Measurements from ENCODE around the gene KPTN.

KPTN gene

DNA sequence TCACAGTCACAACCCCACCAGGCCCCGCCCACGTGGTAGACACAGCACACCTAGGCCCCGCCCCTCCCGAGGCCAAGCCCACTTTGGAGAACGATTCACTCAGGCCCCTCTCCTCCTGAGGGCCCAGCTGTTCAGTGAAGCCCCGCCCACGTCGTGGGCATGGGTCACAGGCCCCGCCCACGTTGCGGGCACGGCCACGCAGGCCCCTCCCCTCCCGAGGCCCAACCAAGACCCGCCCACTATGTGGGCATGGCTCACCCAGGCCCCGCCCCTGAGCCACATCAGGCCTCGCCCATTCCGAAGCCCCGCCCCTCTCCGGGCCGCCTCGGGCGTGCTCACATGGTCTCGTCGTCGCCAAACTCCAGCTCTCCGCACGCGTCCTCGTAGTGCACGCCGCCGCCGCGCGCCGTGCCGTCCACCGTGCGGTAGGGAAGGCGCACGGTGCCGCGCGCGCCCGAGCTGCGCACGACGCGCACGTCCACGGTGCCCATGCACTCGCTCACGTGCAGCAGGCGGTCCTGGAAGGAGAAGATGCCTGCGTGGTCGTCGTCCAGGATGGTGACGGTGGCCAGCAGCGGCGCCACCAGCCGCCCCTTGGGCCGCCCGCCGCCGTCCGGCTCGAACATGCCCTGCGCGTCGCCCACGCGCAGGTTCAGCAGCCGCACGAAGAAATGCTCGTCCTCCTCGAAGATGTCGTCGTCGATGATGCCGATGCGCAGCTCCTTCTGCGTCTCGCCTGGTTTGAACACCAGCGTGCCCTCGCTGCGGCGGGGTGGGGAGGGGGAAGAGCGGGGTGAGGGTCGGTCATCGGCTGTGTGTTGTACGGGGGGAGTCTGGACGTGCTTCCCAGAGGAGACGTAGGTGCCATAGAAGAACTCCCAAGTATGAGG, 36.3 kb downstream of the KPTN start:
- DNase-seq (ENCODE audit: extremely low read depth, low read depth): no peak
- TF ChIP-seq, protein P1, sequence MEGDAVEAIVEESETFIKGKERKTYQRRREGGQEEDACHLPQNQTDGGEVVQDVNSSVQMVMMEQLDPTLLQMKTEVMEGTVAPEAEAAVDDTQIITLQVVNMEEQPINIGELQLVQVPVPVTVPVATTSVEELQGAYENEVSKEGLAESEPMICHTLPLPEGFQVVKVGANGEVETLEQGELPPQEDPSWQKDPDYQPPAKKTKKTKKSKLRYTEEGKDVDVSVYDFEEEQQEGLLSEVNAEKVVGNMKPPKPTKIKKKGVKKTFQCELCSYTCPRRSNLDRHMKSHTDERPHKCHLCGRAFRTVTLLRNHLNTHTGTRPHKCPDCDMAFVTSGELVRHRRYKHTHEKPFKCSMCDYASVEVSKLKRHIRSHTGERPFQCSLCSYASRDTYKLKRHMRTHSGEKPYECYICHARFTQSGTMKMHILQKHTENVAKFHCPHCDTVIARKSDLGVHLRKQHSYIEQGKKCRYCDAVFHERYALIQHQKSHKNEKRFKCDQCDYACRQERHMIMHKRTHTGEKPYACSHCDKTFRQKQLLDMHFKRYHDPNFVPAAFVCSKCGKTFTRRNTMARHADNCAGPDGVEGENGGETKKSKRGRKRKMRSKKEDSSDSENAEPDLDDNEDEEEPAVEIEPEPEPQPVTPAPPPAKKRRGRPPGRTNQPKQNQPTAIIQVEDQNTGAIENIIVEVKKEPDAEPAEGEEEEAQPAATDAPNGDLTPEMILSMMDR (IDR thresholded peaks at IDR 0.05; ENCODE audit: low read depth, low read length): no peak

DNA sequence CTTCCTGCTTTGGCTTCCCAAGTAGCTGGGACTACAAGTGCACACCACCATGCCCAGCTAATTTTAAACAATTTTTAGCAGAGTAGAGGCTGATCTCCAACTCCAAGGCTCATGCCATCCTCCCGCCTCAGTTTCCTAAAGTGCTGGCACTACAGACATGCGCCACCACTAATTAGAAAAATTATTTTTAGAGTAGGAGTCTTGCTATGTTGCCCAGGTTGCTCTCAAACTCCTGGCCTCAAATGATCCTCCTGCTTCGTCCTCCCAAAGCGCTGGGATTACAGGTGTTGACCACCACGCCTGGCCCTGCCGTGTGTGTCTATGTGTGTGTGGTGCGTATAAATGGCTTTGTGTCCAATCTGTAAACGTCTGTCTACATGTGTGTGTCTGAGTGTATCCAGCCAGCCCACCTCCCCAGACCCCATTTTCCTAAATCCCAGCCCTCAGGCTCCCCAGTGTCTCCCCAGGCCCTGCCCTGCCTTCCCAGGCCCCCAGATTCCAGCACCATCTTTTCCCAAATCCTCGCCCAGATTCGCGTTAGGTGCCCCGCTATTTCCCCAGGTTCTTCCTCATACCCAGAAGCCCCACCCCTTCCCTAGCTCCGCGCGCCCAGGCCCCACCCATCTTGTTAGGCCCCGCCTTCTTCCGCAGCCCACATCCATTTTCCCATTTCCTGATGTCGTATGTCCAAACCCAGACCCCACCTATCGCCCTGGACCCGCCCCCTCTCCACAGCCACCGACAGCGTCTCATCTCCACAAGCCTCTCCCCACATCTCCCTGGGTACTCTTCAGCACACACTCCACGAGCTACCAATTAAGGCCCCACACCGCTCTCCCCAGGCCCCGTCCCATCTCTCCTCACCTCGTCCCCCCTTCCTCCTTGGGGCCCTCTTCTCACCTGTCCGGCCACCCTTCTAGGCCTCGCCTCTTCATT, 37.2 kb downstream of the KPTN start:
- TF ChIP-seq, protein P1 (IDR thresholded peaks at IDR 0.05; ENCODE audit: low read depth, low read length): no peak
- DNase-seq (ENCODE audit: extremely low read depth, low read depth): no peak

- no peak for DNase-seq (ENCODE audit: extremely low read depth, low read depth)
- TF ChIP-seq, protein P1 (IDR thresholded peaks at IDR 0.05; ENCODE audit: low read depth, low read length): no peak
These were observed 38.0 kb downstream of the KPTN start for GRCh38 chr19:47445937-47446402.

- no peak for DNase-seq (ENCODE audit: extremely low read depth, low read depth)
- TF ChIP-seq, protein P1 (IDR thresholded peaks at IDR 0.05; ENCODE audit: low read depth, low read length): no peak
These were observed 38.5 kb downstream of the KPTN start for GRCh38 chr19:47445527-47445926.

DNA sequence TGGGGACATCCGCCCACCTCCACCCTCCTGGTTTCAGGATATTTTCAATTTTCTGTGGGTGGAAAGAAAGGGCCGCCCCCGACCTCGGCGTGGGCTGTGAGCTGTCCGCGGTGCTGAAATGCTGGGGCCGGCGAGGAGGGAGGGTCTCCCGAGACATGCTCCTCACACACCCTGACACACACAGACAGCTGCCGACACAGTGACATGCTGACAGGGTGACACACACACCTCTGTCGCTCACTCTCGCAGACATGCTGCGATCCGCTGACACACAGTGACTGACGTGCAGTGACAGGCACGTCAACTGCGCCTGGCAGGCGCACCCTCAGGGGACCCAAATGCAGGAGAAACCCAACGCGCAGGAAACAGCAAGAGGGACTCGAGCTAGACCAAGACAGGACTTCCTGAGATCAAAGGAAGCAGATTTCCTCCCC, 39.6 kb downstream of the KPTN start:
- no peak for DNase-seq (ENCODE audit: extremely low read depth, low read depth)
- TF ChIP-seq, protein P1 (IDR thresholded peaks at IDR 0.05; ENCODE audit: low read depth, low read length): no peak

- DNase-seq (ENCODE audit: extremely low read depth, low read depth): no peak
- TF ChIP-seq, protein P1 (IDR thresholded peaks at IDR 0.05; ENCODE audit: low read depth, low read length): no peak
These were observed 40.7 kb downstream of the KPTN start for GRCh38 chr19:47443331-47443730.

All from AG09319 (cell line).